ENCODE measurements around the gene RGS19.

The RGS19 gene

DNA sequence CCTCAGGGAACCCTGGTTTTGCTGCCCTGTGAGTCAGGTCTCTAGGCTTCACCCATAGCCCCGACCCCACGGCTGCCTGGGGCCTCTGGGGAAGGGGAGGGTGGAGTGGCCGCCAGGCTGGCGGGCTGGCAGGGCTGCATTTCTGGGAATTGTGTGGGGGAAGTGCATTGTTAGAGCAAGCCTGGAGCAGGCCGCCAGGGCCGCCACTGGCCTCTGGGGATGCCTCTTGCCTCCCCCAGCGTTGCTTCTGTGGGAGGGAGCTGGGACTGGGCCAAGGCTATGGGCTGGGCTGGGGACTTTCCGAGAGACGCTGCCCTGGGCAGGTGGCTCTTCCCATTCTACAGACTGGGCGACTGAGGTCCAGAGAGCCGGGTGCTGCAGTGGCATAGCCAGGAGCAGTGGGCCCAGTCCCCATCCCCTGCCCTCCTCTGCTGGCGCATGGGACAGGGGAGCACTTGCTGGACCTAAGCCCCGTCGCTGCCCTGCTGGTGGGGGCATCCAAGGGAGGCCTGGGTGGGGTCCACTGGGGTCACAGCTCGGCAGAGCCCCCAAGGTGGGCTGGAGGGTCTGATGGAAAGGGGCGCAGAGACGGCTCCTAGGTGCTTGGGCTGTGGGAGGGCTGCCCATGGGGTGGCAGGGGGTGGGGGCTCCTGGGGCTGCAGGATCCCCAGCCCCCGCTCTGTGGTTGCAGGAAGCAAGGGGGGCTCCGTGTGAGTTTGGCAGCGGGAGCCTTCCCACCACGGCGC is 23.3 kb downstream of the RGS19 start:
- TF ChIP-seq, protein P1, sequence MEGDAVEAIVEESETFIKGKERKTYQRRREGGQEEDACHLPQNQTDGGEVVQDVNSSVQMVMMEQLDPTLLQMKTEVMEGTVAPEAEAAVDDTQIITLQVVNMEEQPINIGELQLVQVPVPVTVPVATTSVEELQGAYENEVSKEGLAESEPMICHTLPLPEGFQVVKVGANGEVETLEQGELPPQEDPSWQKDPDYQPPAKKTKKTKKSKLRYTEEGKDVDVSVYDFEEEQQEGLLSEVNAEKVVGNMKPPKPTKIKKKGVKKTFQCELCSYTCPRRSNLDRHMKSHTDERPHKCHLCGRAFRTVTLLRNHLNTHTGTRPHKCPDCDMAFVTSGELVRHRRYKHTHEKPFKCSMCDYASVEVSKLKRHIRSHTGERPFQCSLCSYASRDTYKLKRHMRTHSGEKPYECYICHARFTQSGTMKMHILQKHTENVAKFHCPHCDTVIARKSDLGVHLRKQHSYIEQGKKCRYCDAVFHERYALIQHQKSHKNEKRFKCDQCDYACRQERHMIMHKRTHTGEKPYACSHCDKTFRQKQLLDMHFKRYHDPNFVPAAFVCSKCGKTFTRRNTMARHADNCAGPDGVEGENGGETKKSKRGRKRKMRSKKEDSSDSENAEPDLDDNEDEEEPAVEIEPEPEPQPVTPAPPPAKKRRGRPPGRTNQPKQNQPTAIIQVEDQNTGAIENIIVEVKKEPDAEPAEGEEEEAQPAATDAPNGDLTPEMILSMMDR (IDR thresholded peaks at IDR 0.05; ENCODE audit: insufficient read depth, missing control alignments) = no peak
- FAIRE-seq (no peak), DNase-seq (ENCODE audit: insufficient read length, low spot score) (no peak)

DNA sequence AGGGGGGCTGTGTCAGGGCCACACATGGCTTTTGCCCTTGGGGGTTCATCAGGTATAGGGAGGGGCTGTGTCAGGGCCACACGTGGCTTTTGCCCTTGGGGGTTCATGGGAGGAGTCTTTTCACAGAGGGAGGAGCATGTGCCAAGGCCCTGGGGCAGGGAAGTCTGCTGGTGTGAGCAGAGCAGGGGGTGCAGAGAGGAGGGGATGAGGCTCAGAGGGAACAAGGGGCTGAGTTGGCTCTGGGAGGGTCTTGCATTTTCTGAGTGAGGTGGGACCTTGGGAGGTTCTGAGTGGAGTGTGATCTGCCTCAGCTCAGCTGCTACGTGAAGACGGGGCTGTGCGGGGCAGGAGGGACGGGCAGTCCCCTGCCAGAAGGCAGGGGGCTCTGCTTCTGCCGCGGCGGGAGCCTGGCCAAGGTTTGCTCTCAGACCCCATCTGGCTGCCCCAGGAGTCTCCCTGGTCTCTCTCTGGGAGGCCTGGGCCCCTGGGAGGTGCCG is 23.9 kb downstream of the RGS19 start:
- TF ChIP-seq, protein P1 (IDR thresholded peaks at IDR 0.05; ENCODE audit: insufficient read depth, missing control alignments) = no peak
- FAIRE-seq (no peak), DNase-seq (ENCODE audit: insufficient read length, low spot score) (no peak)

DNA sequence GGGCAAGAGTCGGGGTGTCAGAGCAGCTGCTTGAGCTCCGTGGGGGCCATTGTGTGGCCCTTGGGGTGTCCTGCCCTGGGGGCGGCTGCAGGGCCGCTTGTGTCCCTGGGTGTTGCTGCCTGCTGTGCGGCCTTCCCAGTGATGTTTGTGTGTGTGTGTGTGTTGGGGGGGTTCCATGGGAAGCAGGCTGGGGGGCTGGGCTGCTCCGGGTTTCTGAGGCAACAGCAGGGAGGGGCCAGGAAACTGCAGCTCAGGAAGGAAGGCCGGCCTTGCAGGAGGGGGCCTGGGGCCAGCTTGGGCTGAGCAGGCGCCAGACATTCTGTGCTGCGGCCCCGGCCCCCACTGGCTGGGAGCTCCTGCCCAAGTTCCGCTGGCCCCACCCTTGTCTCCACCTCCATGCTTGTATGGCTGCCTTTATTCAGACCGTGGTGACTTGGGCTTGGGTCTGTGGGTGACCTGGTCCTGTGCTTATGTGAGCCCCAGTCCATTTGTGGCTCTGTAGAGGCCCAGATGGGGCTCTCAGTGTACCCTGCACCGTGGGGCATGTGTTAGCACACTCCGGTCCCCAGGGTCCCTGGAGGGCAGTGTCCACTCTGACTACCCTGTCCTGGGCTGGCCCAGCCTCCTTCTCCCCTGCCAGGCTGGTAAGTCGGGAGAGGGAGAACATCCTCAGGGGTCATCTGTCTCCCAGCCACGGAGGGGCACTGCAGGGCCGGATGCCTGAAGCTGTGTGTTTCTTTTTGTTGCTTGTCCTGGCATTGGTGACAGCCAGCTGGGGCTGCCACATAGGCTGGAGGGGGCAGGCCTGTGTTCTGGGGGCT is 25.3 kb downstream of the RGS19 start:
- TF ChIP-seq, protein P1 (IDR thresholded peaks at IDR 0.05; ENCODE audit: insufficient read depth, missing control alignments) = peak; percentile 15
- FAIRE-seq (no peak), DNase-seq (ENCODE audit: insufficient read length, low spot score) (no peak)

DNA sequence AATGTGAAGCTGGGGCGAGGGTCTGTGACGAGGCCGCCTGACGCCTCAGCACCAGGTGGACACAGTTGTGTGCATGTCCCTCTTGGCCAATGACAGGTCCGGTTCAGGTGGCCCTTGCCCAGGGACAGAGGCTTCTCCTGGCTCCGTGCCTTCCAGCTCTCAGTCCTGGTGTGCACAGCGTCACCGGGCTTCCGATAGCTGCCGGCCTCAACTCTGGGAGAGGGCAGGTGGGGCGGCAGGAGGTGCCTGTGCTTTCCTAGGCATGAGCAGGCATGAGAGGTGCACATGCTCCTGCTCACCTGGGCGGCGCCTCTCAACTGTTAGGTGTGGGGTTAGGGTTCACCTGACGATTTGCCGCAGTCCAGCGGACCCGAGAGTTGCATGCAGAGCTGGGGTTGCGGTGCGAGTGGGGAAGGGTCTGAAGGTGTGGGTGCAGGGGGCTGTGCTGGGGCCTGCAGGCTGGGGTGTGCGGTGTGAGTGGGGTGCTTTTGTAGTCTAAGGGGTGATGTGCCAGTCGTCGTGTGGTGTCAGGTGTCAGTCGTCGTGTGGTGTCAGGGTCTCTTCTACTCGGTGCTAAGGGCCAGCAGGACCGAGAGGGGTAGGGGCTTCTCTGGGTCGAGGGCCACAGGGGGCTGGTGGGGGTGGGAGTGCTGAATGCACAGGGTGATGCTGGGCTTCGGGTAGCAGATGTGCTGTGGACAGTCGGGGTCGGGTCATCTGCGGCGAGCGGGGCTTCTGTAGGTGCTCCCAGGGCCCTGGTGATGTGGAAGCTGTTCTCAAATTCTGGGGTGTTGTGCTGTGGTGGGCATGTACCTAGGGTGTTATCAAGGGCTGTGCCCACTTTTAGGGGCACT is 26.1 kb downstream of the RGS19 start:
- TF ChIP-seq, protein P1 (IDR thresholded peaks at IDR 0.05; ENCODE audit: insufficient read depth, missing control alignments) = no peak
- DNase-seq (ENCODE audit: insufficient read length, low spot score) (no peak), FAIRE-seq (no peak)

DNA sequence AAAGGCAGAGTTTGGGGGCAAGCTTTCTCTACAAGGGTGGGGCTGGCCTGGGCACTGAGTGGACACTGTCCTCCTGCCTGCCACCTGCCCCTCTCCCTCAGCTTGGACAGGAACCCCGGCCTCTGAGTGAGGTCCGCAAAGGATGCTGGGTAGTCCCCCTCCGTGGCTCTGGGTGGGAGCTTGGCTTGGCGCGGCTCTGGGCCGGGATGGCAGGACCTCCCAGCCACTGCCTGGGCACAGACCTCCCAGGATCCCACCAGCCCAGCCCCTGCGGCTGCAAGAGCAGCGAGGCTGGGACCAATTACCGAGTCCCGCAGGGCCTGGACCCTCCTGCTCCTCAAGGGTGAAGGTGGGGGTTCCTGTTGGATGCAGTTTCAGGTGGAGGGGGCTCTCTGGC is 27.0 kb downstream of the RGS19 start:
- FAIRE-seq (no peak), DNase-seq (ENCODE audit: insufficient read length, low spot score) (no peak)
- TF ChIP-seq, protein P1 (IDR thresholded peaks at IDR 0.05; ENCODE audit: insufficient read depth, missing control alignments) = no peak

DNA sequence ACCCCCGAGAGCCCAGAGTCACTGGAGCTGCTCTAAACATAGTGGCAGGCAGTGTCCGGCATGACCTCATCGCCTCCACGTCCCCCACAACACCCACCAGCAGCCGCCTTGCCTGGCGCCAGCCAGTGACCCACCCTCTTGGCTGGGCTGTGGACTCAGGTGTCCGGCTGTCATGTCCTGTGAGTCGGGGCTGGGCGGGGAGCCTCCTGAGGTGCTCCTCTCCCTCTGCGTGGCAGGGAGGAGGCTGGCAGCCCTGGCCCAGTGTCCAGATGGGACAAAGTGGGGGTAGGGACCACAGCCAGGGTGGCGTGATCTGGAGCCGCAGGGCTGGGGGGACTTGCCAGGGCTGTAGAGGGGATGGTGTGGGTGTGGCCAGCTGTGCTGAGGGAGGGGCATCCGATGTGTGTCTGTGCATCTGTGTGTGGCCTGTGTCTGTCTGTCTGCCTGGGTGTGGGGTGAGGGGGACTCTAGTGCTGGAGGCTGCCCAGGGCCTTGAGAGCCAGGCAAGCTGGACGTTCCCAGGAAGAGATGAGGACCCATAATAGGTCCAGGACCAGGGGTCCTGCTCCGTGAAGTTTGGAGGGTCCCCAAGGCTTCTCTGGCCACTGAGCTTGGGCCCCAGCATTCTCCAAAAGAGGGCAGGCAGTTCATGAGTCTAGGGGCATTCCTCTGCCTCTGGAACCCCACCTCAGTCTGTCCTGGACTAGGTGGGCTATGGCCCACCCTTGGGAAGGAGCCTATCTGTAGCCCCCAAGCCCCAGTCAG is 27.6 kb downstream of the RGS19 start:
- no peak for DNase-seq (ENCODE audit: insufficient read length, low spot score)
- no peak for FAIRE-seq

More for the DNA sequence above, 27.6 kb downstream of the RGS19 start:
- TF ChIP-seq, protein P1 (IDR thresholded peaks at IDR 0.05; ENCODE audit: insufficient read depth, missing control alignments) = no peak

Data from D721Med (cell line).